Liver (tissue), 9 donors: ENCODE data around the gene ERCC4. TPM values are rescaled to one million over a fixed set of nuclear protein-coding genes. Genes with fewer than 3 reads are reported as not detected.

Experiments used
- DNase-seq: peaks from one replicate; pipeline ENCODE4 v3.0.0-alpha.2; 2017; ENCODE audit warnings: low spot score
- H3K27ac ChIP-seq, 2 donors: one replicate each; pipeline ENCODE4 v1.7.0; 2013; ENCODE audit warnings: inconsistent platforms in 2 of 2, low read length in 2 of 2, control low read depth in 1 of 2, low read depth in 1 of 2, mild to moderate bottlenecking in 1 of 2
- H3K27me3 ChIP-seq, 4 donors: one replicate each; pipeline versions ENCODE4 v1.6.1 to v1.7.0; 2013; ENCODE audit warnings: low read length in 3 of 4, inconsistent platforms in 1 of 4, mild to moderate bottlenecking in 1 of 4, moderate library complexity in 1 of 4; ENCODE audit not compliant: control insufficient read depth in 4 of 4, insufficient read depth in 4 of 4
- H3K36me3 ChIP-seq, 4 donors: one replicate each; pipeline versions ENCODE4 v1.6.1 to v1.7.0; 2013; ENCODE audit warnings: low read length in 3 of 4, mild to moderate bottlenecking in 3 of 4, low read depth in 1 of 4, moderate library complexity in 1 of 4; ENCODE audit not compliant: control insufficient read depth in 4 of 4, insufficient read depth in 3 of 4
- H3K4me1 ChIP-seq, 4 donors: one replicate each; pipeline versions ENCODE4 v1.6.1 to v1.7.0; 2013; ENCODE audit warnings: low read length in 3 of 4, mild to moderate bottlenecking in 3 of 4, moderate library complexity in 1 of 4; ENCODE audit not compliant: control insufficient read depth in 4 of 4, insufficient read depth in 4 of 4
- H3K4me3 ChIP-seq, 3 donors: one replicate each; pipeline versions ENCODE4 v1.6.1 to v1.7.0; 2013; ENCODE audit warnings: low read length in 3 of 3, control low read depth in 1 of 3, low read depth in 1 of 3, mild to moderate bottlenecking in 1 of 3
- H3K9ac ChIP-seq, 2 donors: one replicate each; pipeline ENCODE4 v1.7.0; 2013; ENCODE audit warnings: low read length in 2 of 2, mild to moderate bottlenecking in 2 of 2, moderate library complexity in 2 of 2, control low read depth in 1 of 2, low read depth in 1 of 2
- H3K9me3 ChIP-seq, 4 donors: one replicate each; pipeline versions ENCODE4 v1.6.1 to v1.7.0; 2013; ENCODE audit warnings: low read length in 3 of 4; ENCODE audit not compliant: control insufficient read depth in 4 of 4
- ATF3 ChIP-seq: IDR thresholded peaks from 2 replicates; pipeline ENCODE4 v1.6.1; 2016; ENCODE audit warnings: antibody characterized with exemption
- CTCF ChIP-seq: fragments of 150-350 bp; IDR thresholded peaks from 2 replicates; pipeline ENCODE4 v1.5.1; 2017; ENCODE audit warnings: improper control_type of control experiment, low read depth, low read length; ENCODE audit not compliant: missing input control
- EGR1 ChIP-seq, 2 donors: IDR thresholded peaks; 2 replicates each; pipeline ENCODE4 v1.6.1; 2016 to 2018; ENCODE audit warnings: antibody characterized with exemption in 2 of 2, low read depth in 2 of 2
- FOXA1 ChIP-seq: IDR thresholded peaks from 2 replicates; pipeline ENCODE4 v1.6.1; 2016; ENCODE audit warnings: antibody characterized with exemption
- HNF4A ChIP-seq, 2 donors: conservative IDR thresholded peaks; 2 replicates each; pipeline ENCODE4 v1.6.1; 2016; ENCODE audit warnings: antibody characterized with exemption in 2 of 2, mild to moderate bottlenecking in 2 of 2
- HNF4G ChIP-seq: IDR thresholded peaks from 2 replicates; pipeline ENCODE4 v1.6.1; 2016; ENCODE audit warnings: antibody characterized with exemption
- JUND ChIP-seq, 2 donors: IDR thresholded peaks; 2 replicates each; pipeline ENCODE4 v1.6.1; 2016; ENCODE audit warnings: antibody characterized with exemption in 2 of 2
- MAX ChIP-seq: IDR thresholded peaks from 2 replicates; pipeline ENCODE4 v1.6.1; 2016; ENCODE audit warnings: antibody characterized with exemption
- NR2F2 ChIP-seq: IDR thresholded peaks from 2 replicates; pipeline ENCODE4 v1.6.1; 2016; ENCODE audit warnings: antibody characterized with exemption
- RAD21 ChIP-seq, 2 donors: IDR thresholded peaks; 2 replicates each; pipeline ENCODE4 v1.6.1; 2016; ENCODE audit warnings: antibody characterized with exemption in 2 of 2, mild to moderate bottlenecking in 2 of 2
- REST ChIP-seq: IDR thresholded peaks from 2 replicates; pipeline ENCODE4 v1.6.1; 2016; ENCODE audit warnings: antibody characterized with exemption, mild to moderate bottlenecking
- RXRA ChIP-seq, 2 donors: IDR thresholded peaks; 2 replicates each; pipeline ENCODE4 v1.6.1; 2017 to 2018; ENCODE audit warnings: antibody characterized with exemption in 2 of 2, mild to moderate bottlenecking in 1 of 2
- SP1 ChIP-seq: IDR thresholded peaks from 2 replicates; pipeline ENCODE4 v1.6.1; 2018; ENCODE audit warnings: antibody characterized with exemption, mild to moderate bottlenecking
- TAF1 ChIP-seq: conservative IDR thresholded peaks from 2 replicates; pipeline ENCODE4 v1.6.1; 2016; ENCODE audit warnings: antibody characterized with exemption, mild to moderate bottlenecking
- YY1 ChIP-seq: IDR thresholded peaks from 2 replicates; pipeline ENCODE4 v1.6.1; 2016; ENCODE audit warnings: antibody characterized with exemption, mild to moderate bottlenecking
- ZBTB33 ChIP-seq: IDR thresholded peaks from 2 replicates; pipeline ENCODE4 v1.6.1; 2016; ENCODE audit warnings: antibody characterized with exemption
- WGBS: extraction: QIAGEN DNeasy Blood & Tissue Kit; methylation state at CpG from one replicate; pipeline ENCODE4 v1.1.7; 2013; 5-methylcytosine and 5-hydroxymethylcytosine counted together
- polyA plus RNA-seq, 2 donors: library from polyadenylated mRNA; stranded (reverse) in 1 of 2; unstranded in 1 of 2; fragments of 200-250 nt in 1 of 2; fragments of >200 nt in 1 of 2; fragmentation: Nextera tagmentation in 1 of 2; extraction: Ambion mirVana in 1 of 2; gene quantifications; one replicate each; pipeline versions ENCODE4 v1.2.1 to v1.2.3, GENCODE V29; 2013 to 2015
- total RNA-seq, 2 donors: library from RNA; depleted of rRNA; stranded (reverse); fragments of >200 nt; gene quantifications; one replicate each; pipeline ENCODE4 v1.2.3, GENCODE V29; 2014
- donor health status: healthy.
- donor health status: healthy.
- donor health status: healthy.
- donor health status: healthy.
- donor health status: healthy.

The ERCC4 gene
- total and polyA plus RNA-seq, 4 donors, result 1.6 to 11.1 (median 4.9) TPM

- no peak overlapping the region for H3K9ac ChIP-seq
- WGBS, result 89% methylated on average over 3 of the region's 3 CpGs
- DNase-seq, result no peak
Observed at GRCh38 chr16:13898233-13898632, 21.7 kb upstream of the ERCC4 start.

More at GRCh38 chr16:13898233-13898632, 21.7 kb upstream of the ERCC4 start:
- peaks cover 0 to 8% (median 2%) of the 10 kb centered on the region in 4 donors for H3K4me1 ChIP-seq
- H3K36me3 ChIP-seq, result no peaks in the 10 kb centered on the region
- H3K27me3 ChIP-seq, result no peaks in the 10 kb centered on the region
- TF ChIP-seq HNF4G, result no peak
- no peak for TF ChIP-seq SP1
- no peak for TF ChIP-seq JUND (IDR thresholded peaks at IDR 0.05)
- TF ChIP-seq NR2F2, result no peak
- TF ChIP-seq EGR1 (IDR thresholded peaks at IDR 0.05; ENCODE audit: low read depth in 2 of 2), result no peak
- TF ChIP-seq ZBTB33, result no peak
- TF ChIP-seq ATF3, result no peak
- TF ChIP-seq YY1, result no peak
- TF ChIP-seq RXRA (IDR thresholded peaks at IDR 0.05), result no peak
- no peak for TF ChIP-seq TAF1
- no peak for TF ChIP-seq MAX
- no peak for TF ChIP-seq RAD21 (IDR thresholded peaks at IDR 0.05)
- TF ChIP-seq HNF4A (conservative IDR thresholded peaks at IDR 0.05), result no peak
- no peak for TF ChIP-seq FOXA1
- no peak for TF ChIP-seq REST
- no peak for TF ChIP-seq CTCF
- no peak overlapping the region for H3K4me3 ChIP-seq
- peaks cover 0 to 2% (median 0%) of the 10 kb centered on the region in 4 donors for H3K9me3 ChIP-seq
- no peak overlapping the region for H3K27ac ChIP-seq
